Measurements from ENCODE around the gene PPP6R2.

DNA sequence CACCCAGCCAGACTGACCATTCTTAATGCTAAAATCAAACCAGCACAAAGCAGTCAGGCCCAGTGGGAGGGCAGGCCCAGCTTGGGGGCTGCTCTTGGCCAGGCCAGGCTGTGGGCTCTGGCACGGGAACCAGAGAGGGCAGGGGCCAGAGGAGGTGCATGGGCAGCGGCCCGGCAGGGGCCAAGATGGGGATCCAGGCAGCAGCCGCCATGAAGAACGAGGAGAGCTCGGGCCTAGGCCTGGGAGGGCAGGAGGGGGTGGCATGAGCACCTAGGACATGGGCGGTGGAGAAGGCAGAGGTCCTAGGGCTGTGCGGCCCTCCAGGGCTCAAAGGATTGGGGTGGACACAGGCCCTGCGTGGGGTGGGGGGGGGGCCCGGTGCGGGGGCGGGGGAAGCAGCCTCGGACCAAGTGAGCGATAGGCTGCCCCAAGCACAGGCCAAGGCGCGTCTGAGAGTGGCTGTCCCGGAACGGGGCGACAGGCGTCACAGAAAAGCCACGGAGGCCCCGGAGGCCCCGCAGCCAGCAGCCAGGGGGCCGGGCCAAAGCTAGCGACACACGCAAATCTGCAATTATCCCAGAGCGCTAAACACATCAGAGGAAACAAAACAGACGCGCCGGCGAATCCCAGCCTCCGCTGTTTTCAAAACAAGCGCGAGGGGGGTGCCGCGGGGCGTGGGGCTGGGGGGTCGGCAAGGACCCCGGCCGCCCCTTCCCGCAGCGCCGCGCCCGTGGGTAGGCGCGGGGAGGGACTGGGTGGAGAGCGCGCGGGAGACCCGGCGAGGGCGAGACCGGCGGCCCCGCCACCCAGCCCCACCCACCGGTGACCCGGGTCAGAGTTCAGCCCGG lies 44.0 kb upstream of the PPP6R2 start:
- TF ChIP-seq, protein P1, sequence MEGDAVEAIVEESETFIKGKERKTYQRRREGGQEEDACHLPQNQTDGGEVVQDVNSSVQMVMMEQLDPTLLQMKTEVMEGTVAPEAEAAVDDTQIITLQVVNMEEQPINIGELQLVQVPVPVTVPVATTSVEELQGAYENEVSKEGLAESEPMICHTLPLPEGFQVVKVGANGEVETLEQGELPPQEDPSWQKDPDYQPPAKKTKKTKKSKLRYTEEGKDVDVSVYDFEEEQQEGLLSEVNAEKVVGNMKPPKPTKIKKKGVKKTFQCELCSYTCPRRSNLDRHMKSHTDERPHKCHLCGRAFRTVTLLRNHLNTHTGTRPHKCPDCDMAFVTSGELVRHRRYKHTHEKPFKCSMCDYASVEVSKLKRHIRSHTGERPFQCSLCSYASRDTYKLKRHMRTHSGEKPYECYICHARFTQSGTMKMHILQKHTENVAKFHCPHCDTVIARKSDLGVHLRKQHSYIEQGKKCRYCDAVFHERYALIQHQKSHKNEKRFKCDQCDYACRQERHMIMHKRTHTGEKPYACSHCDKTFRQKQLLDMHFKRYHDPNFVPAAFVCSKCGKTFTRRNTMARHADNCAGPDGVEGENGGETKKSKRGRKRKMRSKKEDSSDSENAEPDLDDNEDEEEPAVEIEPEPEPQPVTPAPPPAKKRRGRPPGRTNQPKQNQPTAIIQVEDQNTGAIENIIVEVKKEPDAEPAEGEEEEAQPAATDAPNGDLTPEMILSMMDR (IDR thresholded peaks at IDR 0.05 in 2 of 3, conservative IDR thresholded peaks at IDR 0.05 in 1 of 3; ENCODE audit: borderline replicate concordance in 1 of 3, insufficient read depth in 1 of 3, low read depth in 2 of 3, low read length in 2 of 3), result no peak
- TF ChIP-seq TCF7L2 (IDR thresholded peaks at IDR 0.05; ENCODE audit: borderline replicate concordance, extremely low read depth, insufficient read depth, insufficient read length) (no peak), CEBPB (IDR thresholded peaks at IDR 0.05; ENCODE audit: low read depth) (no peak)
